Activated T-cell treated with anti-CD3 and anti-CD28 coated beads for 4 hours (primary cell): Measurements from ENCODE around the gene INIP.

Experiments used
- DNase-seq: peaks from one replicate; pipeline ENCODE4 v3.0.0-alpha.2; 2020

Gene INIP

GRCh38 chr9:112665347-112665746 lies 52.6 kb downstream of the INIP start:
- DNase-seq = no peak

- no peak for DNase-seq
Observed at GRCh38 chr9:112664531-112664930, 53.4 kb downstream of the INIP start.

GRCh38 chr9:112663681-112664080 lies 54.2 kb downstream of the INIP start:
- DNase-seq = no peak

- no peak for DNase-seq
Observed at GRCh38 chr9:112659906-112660305, 58.0 kb downstream of the INIP start.

- no peak for DNase-seq
Observed at GRCh38 chr9:112655668-112656067, 62.2 kb downstream of the INIP start.

- DNase-seq = no peak
Observed at GRCh38 chr9:112654282-112654681, 63.6 kb downstream of the INIP start.

GRCh38 chr9:112648624-112649023 lies 69.3 kb downstream of the INIP start:
- no peak for DNase-seq

GRCh38 chr9:112647596-112647995 lies 70.3 kb downstream of the INIP start:
- DNase-seq = no peak

GRCh38 chr9:112642126-112642525 lies 75.8 kb downstream of the INIP start:
- no peak for DNase-seq

GRCh38 chr9:112640311-112640710 lies 77.6 kb downstream of the INIP start:
- DNase-seq = no peak
